ENCODE data around the gene KSR1. TPM values are rescaled to one million over a fixed set of nuclear protein-coding genes. Genes with fewer than 3 reads are reported as not detected.
A peak's percentile ranks its signal among the peaks of the same experiment; 100 is the strongest.

The KSR1 gene
- total RNA-seq, 3 donors from 2014 or later = 14.1 to 36.4 (median 24.0) TPM

DNA sequence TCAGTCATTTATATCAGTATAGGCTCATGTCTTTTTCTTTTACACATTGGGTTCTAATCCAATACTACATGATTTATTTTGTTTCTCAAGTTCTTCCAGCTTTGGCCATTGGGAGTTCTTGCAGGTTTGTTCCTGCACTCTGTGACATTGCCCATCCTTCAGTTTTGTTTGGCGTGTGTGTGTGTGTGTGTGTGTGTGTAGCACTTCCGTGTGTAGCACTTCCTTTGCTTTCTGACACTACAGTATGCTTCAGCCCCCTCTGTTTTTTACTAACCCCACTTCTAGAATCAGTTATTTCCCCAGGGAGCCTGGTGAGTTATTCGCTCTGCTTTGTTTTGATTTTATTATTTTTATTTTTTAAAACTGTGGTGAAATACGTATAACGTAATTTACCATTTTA, 99.1 kb downstream of the KSR1 start:
- H3K27me3 ChIP-seq = no peaks in the 10 kb centered on the region
- no peaks in the 10 kb centered on the region for H3K9me3 ChIP-seq
- H3K4me3 ChIP-seq = no peak overlapping the region
- no peak overlapping the region for H3K27ac ChIP-seq
- intact Hi-C loops (cut with DNase I; ENCODE audit: low total_unique reads) = no loop called here
- no peaks in the 10 kb centered on the region for H3K36me3 ChIP-seq
- TF ChIP-seq POLR2A (IDR thresholded peaks at IDR 0.05) (no peak), POLR2AphosphoS5 (IDR thresholded peaks at IDR 0.05) (no peak)
- TF ChIP-seq, protein P1, sequence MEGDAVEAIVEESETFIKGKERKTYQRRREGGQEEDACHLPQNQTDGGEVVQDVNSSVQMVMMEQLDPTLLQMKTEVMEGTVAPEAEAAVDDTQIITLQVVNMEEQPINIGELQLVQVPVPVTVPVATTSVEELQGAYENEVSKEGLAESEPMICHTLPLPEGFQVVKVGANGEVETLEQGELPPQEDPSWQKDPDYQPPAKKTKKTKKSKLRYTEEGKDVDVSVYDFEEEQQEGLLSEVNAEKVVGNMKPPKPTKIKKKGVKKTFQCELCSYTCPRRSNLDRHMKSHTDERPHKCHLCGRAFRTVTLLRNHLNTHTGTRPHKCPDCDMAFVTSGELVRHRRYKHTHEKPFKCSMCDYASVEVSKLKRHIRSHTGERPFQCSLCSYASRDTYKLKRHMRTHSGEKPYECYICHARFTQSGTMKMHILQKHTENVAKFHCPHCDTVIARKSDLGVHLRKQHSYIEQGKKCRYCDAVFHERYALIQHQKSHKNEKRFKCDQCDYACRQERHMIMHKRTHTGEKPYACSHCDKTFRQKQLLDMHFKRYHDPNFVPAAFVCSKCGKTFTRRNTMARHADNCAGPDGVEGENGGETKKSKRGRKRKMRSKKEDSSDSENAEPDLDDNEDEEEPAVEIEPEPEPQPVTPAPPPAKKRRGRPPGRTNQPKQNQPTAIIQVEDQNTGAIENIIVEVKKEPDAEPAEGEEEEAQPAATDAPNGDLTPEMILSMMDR (IDR thresholded peaks at IDR 0.05) = no peak
- peaks cover 6 to 15% of the 10 kb centered on the region in 2 donors for H3K4me1 ChIP-seq
- no peak for DNase-seq (ENCODE audit: low spot score in 2 of 2)

DNA sequence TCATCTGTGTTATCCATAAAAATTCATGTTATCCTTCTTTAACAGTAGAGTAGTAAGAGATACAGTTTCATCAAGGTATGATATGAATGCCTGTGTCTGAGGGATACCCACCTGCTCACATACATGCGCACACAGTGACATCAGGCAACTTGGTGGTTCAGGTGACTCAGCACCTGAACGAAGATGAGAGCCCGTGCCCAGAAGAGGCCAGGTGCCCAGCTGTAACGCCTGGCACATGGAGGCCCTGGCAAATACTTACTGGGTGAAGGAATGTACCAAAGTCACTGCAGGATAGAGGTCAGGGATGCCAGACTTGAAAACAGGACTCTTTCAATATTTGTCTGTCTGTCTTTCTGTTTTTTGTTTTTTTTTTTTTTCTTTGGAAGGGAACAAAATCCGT, 102.1 kb downstream of the KSR1 start:
- Histone ChIP-seq H3K9me3 (no peaks in the 10 kb centered on the region), H3K4me3 (no peak overlapping the region), H3K36me3 (no peaks in the 10 kb centered on the region), H3K27me3 (no peaks in the 10 kb centered on the region), H3K4me1 (peaks cover 2 to 13% of the 10 kb centered on the region in 2 donors), H3K27ac (no peak overlapping the region)
- DNase-seq (ENCODE audit: low spot score in 2 of 2) = no peak
- intact Hi-C loops (cut with DNase I; ENCODE audit: low total_unique reads) = no loop called here
- TF ChIP-seq POLR2AphosphoS5 (IDR thresholded peaks at IDR 0.05) (no peak), POLR2A (IDR thresholded peaks at IDR 0.05) (no peak)
- TF ChIP-seq, protein P1 (IDR thresholded peaks at IDR 0.05) = no peak

DNA sequence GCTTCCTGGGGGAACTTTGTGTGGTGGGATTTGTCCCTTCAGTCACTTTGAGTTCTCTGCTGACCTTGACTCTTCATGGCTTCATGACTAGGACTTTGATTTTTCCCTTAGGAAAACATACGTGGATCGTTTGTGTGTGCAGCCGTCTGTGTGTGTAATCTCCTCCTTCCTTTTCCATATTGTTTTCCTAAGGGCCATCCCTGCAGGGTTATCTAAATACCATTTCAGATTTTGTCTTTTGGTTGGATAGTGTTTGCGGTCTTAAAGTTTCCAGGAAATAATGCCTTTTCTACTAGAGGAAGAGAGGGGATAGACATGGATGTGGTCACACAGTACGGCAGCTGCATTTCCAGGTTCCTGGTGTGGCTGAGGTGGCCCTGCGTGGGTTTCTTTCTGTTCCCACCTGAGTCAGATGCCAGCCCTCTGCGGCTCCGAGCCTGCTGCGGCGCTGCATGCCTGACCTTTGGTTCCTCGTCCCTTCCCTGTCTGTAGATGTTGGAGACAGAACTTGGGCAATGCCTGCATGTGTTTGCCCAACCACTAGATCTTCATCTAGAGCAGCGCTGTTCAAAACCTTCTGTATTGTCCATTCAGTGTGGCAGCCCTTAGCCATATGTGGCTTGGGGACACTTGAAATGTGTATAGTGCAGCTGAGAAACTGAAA, 102.7 kb downstream of the KSR1 start:
- no peak for DNase-seq (ENCODE audit: low spot score in 2 of 2)
- peak overlapping the region; percentile 58 to 81 for H3K27ac ChIP-seq
- peaks cover 0 to 9% of the 10 kb centered on the region in 2 donors for H3K4me1 ChIP-seq
- H3K27me3 ChIP-seq = no peaks in the 10 kb centered on the region
- no peaks in the 10 kb centered on the region for H3K36me3 ChIP-seq
- no peaks in the 10 kb centered on the region for H3K9me3 ChIP-seq
- H3K4me3 ChIP-seq = peak overlapping the region in 1 of 3 donors; percentile 52
- TF ChIP-seq POLR2AphosphoS5 (IDR thresholded peaks at IDR 0.05) (no peak), POLR2A (IDR thresholded peaks at IDR 0.05) (no peak)
- TF ChIP-seq, protein P1 (IDR thresholded peaks at IDR 0.05) = no peak
- intact Hi-C loops (cut with DNase I; ENCODE audit: low total_unique reads) = no loop called here

DNA sequence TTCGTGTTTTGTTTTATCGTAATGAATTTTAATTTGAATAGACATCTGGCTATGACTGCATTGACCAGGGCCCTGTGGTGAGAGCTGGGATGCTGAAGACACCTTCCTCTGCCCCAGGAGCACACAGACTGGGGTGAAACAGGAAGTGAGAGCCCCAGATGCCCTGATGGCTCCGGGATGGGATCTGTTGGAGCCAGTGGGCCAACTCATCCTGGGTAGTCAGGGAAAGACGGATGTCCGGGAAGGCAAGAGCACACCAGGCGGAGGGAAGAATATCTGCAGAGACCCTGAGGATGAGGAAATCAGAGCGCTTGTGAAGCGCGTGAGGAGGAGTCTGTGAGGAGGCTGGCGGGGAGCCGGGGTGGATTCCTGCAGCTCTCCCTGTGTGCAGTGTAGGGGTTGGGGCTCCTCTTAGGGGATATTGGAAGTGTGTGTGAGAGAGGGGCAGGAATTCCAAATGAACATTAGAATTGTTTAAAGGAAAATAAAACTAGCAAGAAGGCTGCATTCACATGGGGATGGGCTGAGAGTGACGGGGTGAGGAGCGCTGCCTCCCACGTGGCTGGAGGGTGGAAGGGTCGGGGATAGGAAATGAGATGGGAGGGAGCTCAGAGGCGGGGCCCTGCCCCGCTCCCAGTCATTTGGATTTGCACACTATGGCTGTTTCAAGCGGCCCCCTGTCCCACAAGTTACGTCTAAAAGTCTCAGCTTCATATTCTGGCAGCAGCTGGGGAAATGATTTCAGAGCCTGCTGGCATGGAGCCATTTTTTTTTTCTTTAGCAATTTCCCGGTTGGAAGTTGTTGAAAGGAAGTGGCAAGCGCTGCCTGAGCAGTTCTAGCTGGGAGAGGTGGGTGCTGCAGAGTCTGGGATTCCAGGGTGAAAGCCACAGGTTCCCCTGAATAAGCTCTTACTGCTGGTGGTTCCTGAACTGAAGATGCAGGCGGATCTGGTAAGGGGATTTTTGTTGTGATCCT, 103.5 kb downstream of the KSR1 start:
- Histone ChIP-seq H3K27me3 (no peaks in the 10 kb centered on the region), H3K9me3 (no peaks in the 10 kb centered on the region), H3K4me3 (peak overlapping the region; percentile 14 to 52 (median 20)), H3K36me3 (no peaks in the 10 kb centered on the region), H3K27ac (peak overlapping the region; percentile 58 to 81), H3K4me1 (peaks cover 0 to 9% of the 10 kb centered on the region in 2 donors)
- intact Hi-C loops (cut with DNase I; ENCODE audit: low total_unique reads) = no loop called here
- no peak for DNase-seq (ENCODE audit: low spot score in 2 of 2)
- TF ChIP-seq POLR2A (IDR thresholded peaks at IDR 0.05) (no peak), POLR2AphosphoS5 (IDR thresholded peaks at IDR 0.05) (peak in 1 of 3 donors; percentile 8)
- TF ChIP-seq, protein P1 (IDR thresholded peaks at IDR 0.05) = no peak

DNA sequence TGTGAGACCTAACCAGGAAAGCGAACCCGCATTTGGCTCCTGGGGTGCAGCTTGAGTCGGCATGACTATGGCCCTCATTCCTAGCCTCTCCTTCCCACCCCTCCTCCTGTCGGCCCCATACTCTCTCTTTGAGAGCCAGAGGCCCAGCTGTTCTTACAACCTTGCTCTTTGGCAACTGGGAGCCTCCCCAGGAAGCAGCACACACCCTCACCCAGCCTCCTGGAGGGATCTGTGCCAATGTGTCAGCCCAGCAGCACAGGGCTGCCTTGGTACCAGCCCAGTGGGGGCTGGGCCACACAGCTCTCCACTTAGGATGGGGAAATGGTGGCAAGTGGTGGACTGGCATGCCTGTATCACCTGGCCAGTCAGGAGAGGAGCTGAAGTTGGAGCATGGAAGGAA, 104.4 kb downstream of the KSR1 start:
- H3K4me1 ChIP-seq = peaks cover 0 to 9% of the 10 kb centered on the region in 2 donors
- H3K27ac ChIP-seq = peak overlapping the region; percentile 58 to 81
- H3K9me3 ChIP-seq = no peaks in the 10 kb centered on the region
- no peak for DNase-seq (ENCODE audit: low spot score in 2 of 2)
- H3K27me3 ChIP-seq = no peaks in the 10 kb centered on the region
- intact Hi-C loops (cut with DNase I; ENCODE audit: low total_unique reads) = no loop called here
- no peaks in the 10 kb centered on the region for H3K36me3 ChIP-seq
- TF ChIP-seq POLR2AphosphoS5 (IDR thresholded peaks at IDR 0.05) = no peak
- TF ChIP-seq, protein P1 (IDR thresholded peaks at IDR 0.05) = no peak
- TF ChIP-seq POLR2A (IDR thresholded peaks at IDR 0.05) = no peak
- peak overlapping the region in 1 of 3 donors; percentile 52 for H3K4me3 ChIP-seq

Data from breast epithelium (tissue), 4 donors.